C4-2B (cell line): ENCODE measurements around the gene FOXB2.

Source experiments
- ZFX ChIP-seq: fragments of 450-650 bp; IDR thresholded peaks from 2 replicates; pipeline ENCODE4 v1.6.1; 2017
- TF ChIP-seq, protein P1 (sequence below): fragments of 450-650 bp; conservative IDR thresholded peaks from 2 replicates; pipeline ENCODE4 v1.5.1; 2017; ENCODE audit warnings: mild to moderate bottlenecking

DNA sequence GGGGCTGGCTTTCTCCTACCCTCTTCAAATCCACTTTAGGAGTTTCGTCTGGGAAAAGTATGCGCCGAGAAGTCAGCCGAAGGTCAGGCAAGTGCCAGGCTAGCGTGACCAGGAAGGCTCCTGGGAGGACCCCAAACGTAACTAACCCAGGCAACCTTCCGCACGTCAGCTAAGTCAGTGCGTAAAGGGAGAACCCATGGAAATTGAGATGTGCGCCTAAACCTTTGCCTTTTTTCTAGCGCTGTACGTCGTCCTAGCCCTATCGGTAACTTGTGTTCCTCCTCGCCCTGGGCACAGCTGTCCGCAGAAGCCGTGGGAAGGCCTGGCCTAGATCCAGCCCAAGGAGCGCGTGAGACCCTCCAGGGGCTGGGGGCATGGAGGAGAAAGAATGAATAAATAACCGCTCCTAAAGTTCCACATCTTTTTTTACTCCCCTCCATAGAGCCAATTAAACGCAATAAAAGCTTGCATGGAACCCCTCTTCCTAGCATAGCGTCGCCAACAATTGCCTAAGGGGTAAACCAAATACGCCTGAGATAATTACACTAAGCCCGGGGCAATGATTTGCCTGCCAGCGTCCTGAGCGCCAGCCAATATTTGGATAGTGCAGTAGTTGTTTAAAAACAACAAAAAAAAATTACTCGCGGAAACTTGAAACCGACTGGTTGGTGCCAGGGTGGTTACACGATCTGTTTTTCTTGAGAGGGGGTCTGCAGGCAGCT is 4.0 kb upstream of the FOXB2 start:
- TF ChIP-seq, protein P1, sequence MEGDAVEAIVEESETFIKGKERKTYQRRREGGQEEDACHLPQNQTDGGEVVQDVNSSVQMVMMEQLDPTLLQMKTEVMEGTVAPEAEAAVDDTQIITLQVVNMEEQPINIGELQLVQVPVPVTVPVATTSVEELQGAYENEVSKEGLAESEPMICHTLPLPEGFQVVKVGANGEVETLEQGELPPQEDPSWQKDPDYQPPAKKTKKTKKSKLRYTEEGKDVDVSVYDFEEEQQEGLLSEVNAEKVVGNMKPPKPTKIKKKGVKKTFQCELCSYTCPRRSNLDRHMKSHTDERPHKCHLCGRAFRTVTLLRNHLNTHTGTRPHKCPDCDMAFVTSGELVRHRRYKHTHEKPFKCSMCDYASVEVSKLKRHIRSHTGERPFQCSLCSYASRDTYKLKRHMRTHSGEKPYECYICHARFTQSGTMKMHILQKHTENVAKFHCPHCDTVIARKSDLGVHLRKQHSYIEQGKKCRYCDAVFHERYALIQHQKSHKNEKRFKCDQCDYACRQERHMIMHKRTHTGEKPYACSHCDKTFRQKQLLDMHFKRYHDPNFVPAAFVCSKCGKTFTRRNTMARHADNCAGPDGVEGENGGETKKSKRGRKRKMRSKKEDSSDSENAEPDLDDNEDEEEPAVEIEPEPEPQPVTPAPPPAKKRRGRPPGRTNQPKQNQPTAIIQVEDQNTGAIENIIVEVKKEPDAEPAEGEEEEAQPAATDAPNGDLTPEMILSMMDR = no peak
- TF ChIP-seq ZFX = no peak
